IMR-90 (cell line): Measurements from ENCODE around the gene WWC2. TPM values are rescaled to one million over a fixed set of nuclear protein-coding genes. Genes with fewer than 3 reads are reported as not detected.

Experiments
- ATAC-seq: fragments of 200-7000 bp; cut with Tn5 transposase; 2 replicates; pipeline ENCODE4 v1.9.1; 2020; ENCODE audit warnings: low read depth, mild to moderate bottlenecking, moderate library complexity
- BruUV-seq: library from RNA; stranded (reverse); fragments of 400-500 nt; replicated peaks from 2 replicates; lab custom pipeline; 2021; lab: Mats Ljungman, UMichigan
- CTCF ChIA-PET: fragments of 300-600 bp; formaldehyde crosslinking; extraction: SDS; loops from one replicate; lab custom pipeline; 2021; ENCODE audit warnings: antibody characterized with exemption; lab: Yijun Ruan, JAX
- POLR2A ChIA-PET: fragments of 300-600 bp; sonication (Branson Sonifier 250); formaldehyde crosslinking; loops from one replicate; lab custom pipeline; 2022; ENCODE audit warnings: antibody characterized with exemption; ENCODE audit not compliant: unreplicated experiment; lab: Charles Lee
- DNase-seq: peaks from one replicate; pipeline ENCODE4 v3.0.0; 2013
- H2AFZ ChIP-seq: replicated peaks from 2 replicates; pipeline ENCODE3; 2013; ENCODE audit warnings: low read length, mild to moderate bottlenecking; ENCODE audit not compliant: poor library complexity
- H2AK5ac ChIP-seq: 2 replicates; pipeline ENCODE4 v1.6.1; 2013; ENCODE audit warnings: low read depth, low read length, inconsistent platforms
- H2AK9ac ChIP-seq: replicated peaks from 2 replicates; pipeline ENCODE3; 2013; ENCODE audit warnings: mild to moderate bottlenecking, low read depth, low read length, moderate library complexity; ENCODE audit not compliant: poor library complexity
- H2BK120ac ChIP-seq: 2 replicates; pipeline ENCODE4 v1.6.1; 2013; ENCODE audit warnings: low read depth, low read length, inconsistent platforms
- H2BK15ac ChIP-seq: 3 replicates; pipeline ENCODE4 v1.6.1; 2013; ENCODE audit warnings: low read depth, low read length, inconsistent platforms
- H2BK20ac ChIP-seq: 2 replicates; pipeline ENCODE4 v1.6.1; 2013; ENCODE audit warnings: low read depth, mild to moderate bottlenecking, inconsistent platforms, low read length, moderate library complexity
- H2BK5ac ChIP-seq: 2 replicates; pipeline ENCODE4 v1.6.1; 2013; ENCODE audit warnings: mild to moderate bottlenecking, low read depth, low read length, inconsistent platforms; ENCODE audit not compliant: poor library complexity, severe bottlenecking
- H3K14ac ChIP-seq: replicated peaks from 2 replicates; pipeline ENCODE4 v1.6.1; 2013; ENCODE audit warnings: low read depth, low read length, inconsistent platforms
- H3K18ac ChIP-seq: 2 replicates; pipeline ENCODE4 v1.6.1; 2013; ENCODE audit warnings: low read depth, low read length, control low read depth
- H3K23ac ChIP-seq: 2 replicates; pipeline ENCODE4 v1.6.1; 2013; ENCODE audit warnings: low read depth, low read length, inconsistent platforms
- H3K27ac ChIP-seq: 2 replicates; pipeline ENCODE4 v1.5.1; 2013; ENCODE audit warnings: mild to moderate bottlenecking, control low read depth, low read length; ENCODE audit not compliant: insufficient read depth
- H3K27me3 ChIP-seq: 2 replicates; pipeline ENCODE4 v1.6.1; 2013; ENCODE audit warnings: low read length; ENCODE audit not compliant: control insufficient read depth, insufficient read depth
- H3K36me3 ChIP-seq: 2 replicates; pipeline ENCODE4 v1.6.1; 2013; ENCODE audit warnings: low read length, mixed read lengths; ENCODE audit not compliant: control insufficient read depth, insufficient read depth
- H3K4ac ChIP-seq: 2 replicates; pipeline ENCODE4 v1.6.1; 2013; ENCODE audit warnings: low read depth, low read length, inconsistent platforms
- H3K4me1 ChIP-seq: 2 replicates; pipeline ENCODE4 v1.6.1; 2013; ENCODE audit warnings: low read length, mixed read lengths; ENCODE audit not compliant: control insufficient read depth, insufficient read depth
- H3K4me2 ChIP-seq: 2 replicates; pipeline ENCODE4 v1.6.1; 2013; ENCODE audit warnings: low read depth, mild to moderate bottlenecking, control low read depth, low read length, moderate library complexity
- H3K4me3 ChIP-seq: 2 replicates; pipeline ENCODE4 v1.5.1; 2013; ENCODE audit warnings: low read depth, mild to moderate bottlenecking, control low read depth, low read length, moderate library complexity; ENCODE audit not compliant: insufficient read depth
- H3K56ac ChIP-seq: 2 replicates; pipeline ENCODE4 v1.6.1; 2013; ENCODE audit warnings: low read length, inconsistent platforms; ENCODE audit not compliant: insufficient read depth; ENCODE audit errors: extremely low read depth
- H3K79me1 ChIP-seq, 2 experiments: 2 replicates each; pipeline ENCODE4 v1.6.1; 2013; ENCODE audit warnings: low read length in 2 of 2, inconsistent platforms in 1 of 2, low read depth in 1 of 2
- H3K9ac ChIP-seq: 2 replicates; pipeline ENCODE4 v1.6.1; 2013; ENCODE audit warnings: low read depth, low read length, control low read depth
- H3K9me1 ChIP-seq: 2 replicates; pipeline ENCODE4 v1.6.1; 2013; ENCODE audit warnings: low read length, inconsistent platforms; ENCODE audit not compliant: insufficient read depth
- H3K9me3 ChIP-seq: 2 replicates; pipeline ENCODE4 v1.6.1; 2013; ENCODE audit warnings: low read length; ENCODE audit not compliant: control insufficient read depth, insufficient read depth
- H4K20me1 ChIP-seq: 2 replicates; pipeline ENCODE4 v1.6.1; 2013; ENCODE audit warnings: low read length, inconsistent platforms; ENCODE audit not compliant: insufficient read depth
- H4K5ac ChIP-seq: 2 replicates; pipeline ENCODE4 v1.6.1; 2013; ENCODE audit warnings: mild to moderate bottlenecking, low read depth, low read length, control low read depth
- H4K8ac ChIP-seq, 2 experiments: 2 replicates each; pipeline ENCODE4 v1.6.1; 2013; ENCODE audit warnings: low read depth in 2 of 2, low read length in 2 of 2, control low read depth in 1 of 2, inconsistent platforms in 1 of 2
- H4K91ac ChIP-seq: 2 replicates; pipeline ENCODE4 v1.6.1; 2013; ENCODE audit warnings: low read depth, low read length, inconsistent platforms; ENCODE audit not compliant: insufficient read depth
- BHLHE40 ChIP-seq: fragments of 150-350 bp; IDR thresholded peaks from 2 replicates; pipeline ENCODE4 v1.6.1; 2016; ENCODE audit warnings: mild to moderate bottlenecking, low read depth, low read length
- CEBPB ChIP-seq: IDR thresholded peaks from 2 replicates; pipeline ENCODE4 v1.6.1; 2012; ENCODE audit warnings: low read depth, low read length, improper control_type of control experiment
- CHD1 ChIP-seq: IDR thresholded peaks from 2 replicates; pipeline ENCODE4 v1.6.1; 2012; ENCODE audit warnings: low read depth, low read length, improper control_type of control experiment
- CTCF ChIP-seq: conservative IDR thresholded peaks from 2 replicates; pipeline ENCODE4 v1.5.1; 2012; ENCODE audit warnings: mild to moderate bottlenecking, low read depth, low read length, improper control_type of control experiment
- ELK1 ChIP-seq: fragments of 150-350 bp; IDR thresholded peaks from 2 replicates; pipeline ENCODE4 v1.6.1; 2016; ENCODE audit warnings: low read depth, mild to moderate bottlenecking, low read length, moderate library complexity, borderline replicate concordance
- FOS ChIP-seq: fragments of 150-350 bp; IDR thresholded peaks from 2 replicates; pipeline ENCODE4 v1.6.1; 2016; ENCODE audit warnings: low read depth, low read length
- MAFK ChIP-seq: IDR thresholded peaks from 2 replicates; pipeline ENCODE4 v1.6.1; 2012; ENCODE audit warnings: low read depth, low read length, improper control_type of control experiment
- MAZ ChIP-seq: IDR thresholded peaks from 2 replicates; pipeline ENCODE4 v1.6.1; 2012; ENCODE audit warnings: low read depth, mild to moderate bottlenecking, low read length, improper control_type of control experiment, moderate library complexity, borderline replicate concordance
- MXI1 ChIP-seq: IDR thresholded peaks from 2 replicates; pipeline ENCODE4 v1.6.1; 2012; ENCODE audit warnings: low read depth, mild to moderate bottlenecking, low read length, moderate library complexity, borderline replicate concordance
- NFE2L2 ChIP-seq: fragments of 150-350 bp; IDR thresholded peaks from 2 replicates; pipeline ENCODE4 v1.6.1; 2016; ENCODE audit warnings: low read depth, mild to moderate bottlenecking, low read length
- POLR2A ChIP-seq: IDR thresholded peaks from 2 replicates; pipeline ENCODE4 v1.6.1; 2012; ENCODE audit warnings: mild to moderate bottlenecking, low read depth, low read length
- RAD21 ChIP-seq: IDR thresholded peaks from 2 replicates; pipeline ENCODE4 v1.6.1; 2012; ENCODE audit warnings: low read length, improper control_type of control experiment
- RCOR1 ChIP-seq: IDR thresholded peaks from 2 replicates; pipeline ENCODE4 v1.6.1; 2012; ENCODE audit warnings: mild to moderate bottlenecking, low read length, improper control_type of control experiment; ENCODE audit not compliant: insufficient replicate concordance
- RFX5 ChIP-seq: IDR thresholded peaks from 2 replicates; pipeline ENCODE4 v1.8.0; 2012; ENCODE audit warnings: low read depth, mild to moderate bottlenecking, low read length, moderate library complexity
- SMC3 ChIP-seq: fragments of 150-350 bp; IDR thresholded peaks from 2 replicates; pipeline ENCODE4 v1.6.1; 2016; ENCODE audit warnings: low read depth, mild to moderate bottlenecking, antibody characterized with exemption, low read length, moderate library complexity
- USF2 ChIP-seq: fragments of 150-350 bp; IDR thresholded peaks from 2 replicates; pipeline ENCODE4 v1.6.1; 2017; ENCODE audit warnings: mild to moderate bottlenecking, antibody characterized with exemption, low read length, low read depth
- WGBS, 2 experiments: methylation state at CpG; one replicate each; pipeline versions ENCODE4 v1.1.5 to v1.1.7; 2013; ENCODE audit warnings: missing lambda C conversion rate in 2 of 2; ENCODE audit not compliant: insufficient read length in 1 of 2; ENCODE audit errors: extremely low coverage in 2 of 2; 5-methylcytosine and 5-hydroxymethylcytosine counted together
- dilution Hi-C: fragments of 300-500 bp; cut with HindIII; formaldehyde crosslinking; loops from one replicate; pipeline ENCODE4 v1.14.3; 2018; ENCODE audit warnings: low sequenced_read_pairs; ENCODE audit not compliant: unreplicated experiment
- in situ Hi-C: fragments of 300-500 bp; cut with MboI; formaldehyde crosslinking; loops from 3 replicates; pipeline ENCODE4 v1.14.3; 2019; ENCODE audit warnings: low sequenced_read_pairs, inconsistent platforms, mixed read lengths
- intact Hi-C: fragments of 100-400 bp; cut with micrococcal nuclease; formaldehyde crosslinking; loops from 2 replicates; pipeline ENCODE4 v1.10.0; 2022
- polyA plus RNA-seq, 3 experiments: library from polyadenylated mRNA; depleted of rRNA; stranded (reverse); fragments of >200 nt; gene quantifications; 2 replicates each; pipeline ENCODE4 v1.2.3, GENCODE V29; 2012; ENCODE audit warnings: low replicate concordance in 1 of 3
- total RNA-seq: library from RNA; depleted of rRNA; stranded (reverse); fragments of >200 nt; gene quantifications from 2 replicates; pipeline ENCODE4 v1.2.3, GENCODE V29; 2012

The WWC2 gene
- total and polyA plus RNA-seq, 2 of the 4 experiments (the other 2 are of a cell fraction) = 26.6 to 27.4 TPM

- Histone ChIP-seq H3K23ac (no peak overlapping the region), H2BK120ac (no peak overlapping the region), H2BK5ac (no peak overlapping the region), H3K9me3 (no peaks in the 10 kb centered on the region), H3K4me2 (no peak overlapping the region), H3K36me3 (no peaks in the 10 kb centered on the region; the same call in 1 of the 2 replicates), H2AK9ac (no peak overlapping the region), H3K4me1 (peaks cover 6% of the 10 kb centered on the region), H3K4me3 (no peak overlapping the region), H2BK15ac (no peak overlapping the region), H2AK5ac (no peak overlapping the region), H3K9ac (no peak overlapping the region), H3K14ac (no peak overlapping the region), H3K9me1 (no peaks in the 10 kb centered on the region; the same call in none of the 2 replicates), H3K56ac (no peak overlapping the region), H3K27me3 (no peaks in the 10 kb centered on the region), H4K91ac (no peak overlapping the region), H4K8ac (no peak overlapping the region), H3K18ac (no peak overlapping the region), H3K27ac (no peak overlapping the region), H2BK20ac (no peak overlapping the region), H4K20me1 (peaks cover 6% of the 10 kb centered on the region; the same call in 1 of the 2 replicates), H2AFZ (no peak overlapping the region), H4K5ac (no peak overlapping the region), H3K79me1 (peaks cover 28 to 65% of the 10 kb centered on the region in 2 experiments), H3K4ac (no peak overlapping the region)
- DNase-seq (no peak), ATAC-seq (no peak)
- ChIA-PET POLR2A (no interaction called here), CTCF (no interaction called here)
- dilution Hi-C loops = no loop called here
- intact Hi-C loops = no loop called here
- in situ Hi-C loops = no loop called here
- no TSS peak for BruUV-seq
- WGBS, 2 experiments = no CpG with 5 or more reads among the region's 2 CpGs
- TF ChIP-seq SMC3 (no peak), ELK1 (no peak), FOS (no peak), RFX5 (no peak), NFE2L2 (no peak), MAZ (no peak), CHD1 (no peak), USF2 (no peak), RCOR1 (no peak), CEBPB (no peak), POLR2A (no peak), BHLHE40 (no peak), RAD21 (no peak), MAFK (no peak), MXI1 (no peak), CTCF (no peak)
These were observed 103.5 kb downstream of the WWC2 start for GRCh38 chr4:183202523-183202922.
